Neural progenitor cell (in vitro differentiated cells): ENCODE data around the gene PLPP6. TPM values are rescaled to one million over a fixed set of nuclear protein-coding genes. Genes with fewer than 3 reads are reported as not detected.

Source experiments
- DNase-seq: peaks from one replicate; pipeline ENCODE4 v3.0.0-alpha.2; 2016; ENCODE audit warnings: low spot score
- H2AFZ ChIP-seq: fragments of 200-600 bp; sonication (generic); replicated peaks from 2 replicates; pipeline ENCODE4 v1.6.1; 2016; ENCODE audit warnings: antibody characterized with exemption
- H3F3A ChIP-seq: fragments of 200-600 bp; sonication (generic); 2 replicates; pipeline ENCODE4 v1.6.1; 2016; ENCODE audit warnings: antibody characterized with exemption, low read depth
- H3K27ac ChIP-seq: fragments of 200-600 bp; sonication (generic); 2 replicates; pipeline ENCODE4 v1.5.1; 2016; ENCODE audit warnings: mild to moderate bottlenecking
- H3K27me3 ChIP-seq: fragments of 200-600 bp; sonication (generic); 2 replicates; pipeline ENCODE4 v1.6.1; 2016; ENCODE audit warnings: mild to moderate bottlenecking, moderate library complexity
- H3K36me3 ChIP-seq: fragments of 200-600 bp; sonication (generic); 2 replicates; pipeline ENCODE4 v1.5.1; 2016
- H3K4me1 ChIP-seq: fragments of 200-600 bp; sonication (generic); 2 replicates; pipeline ENCODE4 v1.6.1; 2016; ENCODE audit warnings: mixed run types
- H3K4me2 ChIP-seq: fragments of 200-600 bp; sonication (generic); 2 replicates; pipeline ENCODE4 v1.6.1; 2016
- H3K4me3 ChIP-seq: fragments of 200-600 bp; sonication (generic); 2 replicates; pipeline ENCODE4 v1.5.1; 2016
- H3K79me2 ChIP-seq: fragments of 200-600 bp; sonication (generic); 2 replicates; pipeline ENCODE4 v1.6.1; 2016; ENCODE audit warnings: low read depth
- H3K9ac ChIP-seq: fragments of 200-600 bp; sonication (generic); 2 replicates; pipeline ENCODE4 v1.6.1; 2016
- H3K9me3 ChIP-seq: fragments of 200-600 bp; sonication (generic); 2 replicates; pipeline ENCODE4 v1.5.1; 2016; ENCODE audit warnings: low read depth
- H4K20me1 ChIP-seq: fragments of 200-600 bp; sonication (generic); 2 replicates; pipeline ENCODE4 v1.6.1; 2016; ENCODE audit warnings: low read depth
- H3K27ac Mint-ChIP-seq: 3 replicates; pipeline ENCODE4 v1.8.0; 2021; ENCODE audit warnings: mixed read lengths
- H3K27me3 Mint-ChIP-seq: 2 replicates; pipeline ENCODE4 v1.8.0; 2022; ENCODE audit warnings: low read depth, mild to moderate bottlenecking, inconsistent platforms, moderate library complexity, mixed read lengths; ENCODE audit not compliant: insufficient read depth
- H3K36me3 Mint-ChIP-seq: 3 replicates; pipeline ENCODE4 v1.8.0; 2021; ENCODE audit warnings: mixed read lengths
- H3K4me1 Mint-ChIP-seq: 3 replicates; pipeline ENCODE4 v1.8.0; 2021; ENCODE audit warnings: mixed read lengths
- H3K4me3 Mint-ChIP-seq: 3 replicates; pipeline ENCODE4 v1.8.0; 2021; ENCODE audit warnings: mild to moderate bottlenecking, moderate library complexity, mixed read lengths
- H3K9me3 Mint-ChIP-seq: 3 replicates; pipeline ENCODE4 v1.8.0; 2020; ENCODE audit warnings: mixed read lengths
- CTCF ChIP-seq: fragments of 200-600 bp; sonication (generic); IDR thresholded peaks from 2 replicates; pipeline ENCODE4 v1.5.1; 2017; ENCODE audit warnings: antibody characterized with exemption, mild to moderate bottlenecking
- EZH2 ChIP-seq: fragments of 200-600 bp; sonication (generic); IDR thresholded peaks from 2 replicates; pipeline ENCODE4 v1.6.1; 2017; ENCODE audit warnings: antibody characterized with exemption, mild to moderate bottlenecking, moderate library complexity
- EZH2phosphoT487 ChIP-seq: fragments of 200-600 bp; sonication (generic); IDR thresholded peaks from 2 replicates; pipeline ENCODE4 v1.6.1; 2017; ENCODE audit warnings: antibody characterized with exemption
- total RNA-seq: library from RNA; depleted of rRNA; stranded (reverse); fragments of >200 nt; gene quantifications from 2 replicates; pipeline ENCODE4 v1.2.3, GENCODE V29; 2015; ENCODE audit warnings: low replicate concordance

Gene PLPP6
- total RNA-seq, 1 donor from 2014 or later = 11.1 TPM

- no peaks in the 10 kb centered on the region for H3K36me3 Mint-ChIP-seq
These were observed 23.1 kb upstream of the PLPP6 start for GRCh38 chr9:4638968-4639367.

DNA sequence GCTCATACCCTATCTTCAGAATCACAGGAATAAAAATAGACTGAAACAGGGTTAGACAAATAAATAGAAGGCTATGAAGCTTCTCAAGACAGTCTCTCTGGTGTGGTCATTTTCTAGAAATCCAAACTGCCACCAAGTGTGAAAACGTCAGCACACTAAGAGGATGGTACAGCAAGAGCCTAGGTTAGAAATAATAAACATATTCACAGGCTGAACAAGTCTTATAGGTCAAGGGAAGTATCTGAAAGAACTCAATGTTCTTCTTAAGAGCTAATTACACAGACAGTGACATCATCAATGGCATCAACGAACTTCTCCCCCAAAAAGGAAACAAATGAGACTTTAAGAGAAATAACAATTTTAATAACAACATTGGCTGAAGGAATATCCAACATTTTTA, 22.7 kb upstream of the PLPP6 start:
- Mint-ChIP-seq H3K9me3 (no peaks in the 10 kb centered on the region), H3K4me3 (no peak overlapping the region), H3K4me1 (peaks cover 8% of the 10 kb centered on the region), H3K36me3 (no peaks in the 10 kb centered on the region), H3K27me3 (peaks cover 5% of the 10 kb centered on the region), H3K27ac (no peak overlapping the region)
- Histone ChIP-seq H2AFZ (no peak overlapping the region), H3K4me1 (no peaks in the 10 kb centered on the region), H3K9me3 (no peaks in the 10 kb centered on the region), H3K27ac (no peak overlapping the region), H3K4me3 (no peak overlapping the region), H3K79me2 (no peaks in the 10 kb centered on the region), H3K27me3 (no peaks in the 10 kb centered on the region), H3F3A (no peaks in the 10 kb centered on the region), H3K9ac (no peak overlapping the region), H3K36me3 (no peaks in the 10 kb centered on the region), H4K20me1 (no peaks in the 10 kb centered on the region), H3K4me2 (no peak overlapping the region)
- no peak for DNase-seq
- TF ChIP-seq CTCF = no peak
- no peak for TF ChIP-seq EZH2phosphoT487
- TF ChIP-seq EZH2 = no peak

More at GRCh38 chr9:4638968-4639367, 23.1 kb upstream of the PLPP6 start:
- H3K9ac ChIP-seq = no peak overlapping the region
- no peak overlapping the region for H3K4me3 ChIP-seq
- H3K79me2 ChIP-seq = no peaks in the 10 kb centered on the region
- no peak overlapping the region for H2AFZ ChIP-seq
- no peaks in the 10 kb centered on the region for H3K4me1 ChIP-seq
- Mint-ChIP-seq H3K27me3 (peaks cover 5% of the 10 kb centered on the region), H3K27ac (no peak overlapping the region), H3K4me1 (peaks cover 8% of the 10 kb centered on the region), H3K9me3 (no peaks in the 10 kb centered on the region), H3K4me3 (no peak overlapping the region)
- no peak overlapping the region for H3K4me2 ChIP-seq
- H3F3A ChIP-seq = no peaks in the 10 kb centered on the region
- H3K27ac ChIP-seq = no peak overlapping the region
- no peaks in the 10 kb centered on the region for H3K36me3 ChIP-seq
- no peak for DNase-seq
- H3K27me3 ChIP-seq = no peaks in the 10 kb centered on the region
- no peak for TF ChIP-seq EZH2phosphoT487
- TF ChIP-seq EZH2 = no peak
- TF ChIP-seq CTCF = no peak
- H3K9me3 ChIP-seq = no peaks in the 10 kb centered on the region
- H4K20me1 ChIP-seq = no peaks in the 10 kb centered on the region

- Histone ChIP-seq H3F3A (no peaks in the 10 kb centered on the region), H3K36me3 (no peaks in the 10 kb centered on the region), H3K9ac (no peak overlapping the region), H2AFZ (no peak overlapping the region), H3K27me3 (no peaks in the 10 kb centered on the region), H3K4me2 (no peak overlapping the region), H3K4me1 (no peaks in the 10 kb centered on the region), H3K79me2 (no peaks in the 10 kb centered on the region), H3K27ac (no peak overlapping the region), H4K20me1 (no peaks in the 10 kb centered on the region), H3K9me3 (no peaks in the 10 kb centered on the region), H3K4me3 (no peak overlapping the region)
- Mint-ChIP-seq H3K4me3 (no peak overlapping the region), H3K27ac (no peak overlapping the region), H3K4me1 (peaks cover 7% of the 10 kb centered on the region), H3K9me3 (no peaks in the 10 kb centered on the region), H3K27me3 (peaks cover 5% of the 10 kb centered on the region), H3K36me3 (no peaks in the 10 kb centered on the region)
- TF ChIP-seq CTCF (peak; percentile 67), EZH2phosphoT487 (no peak), EZH2 (no peak)
- peak; percentile 48 for DNase-seq
These were observed 22.1 kb upstream of the PLPP6 start for GRCh38 chr9:4640027-4640426.
